MM.1S (cell line): Measurements from ENCODE around the gene YEATS2.

Experiments used
- EZH2 ChIP-seq: fragments of 300-600 bp; sonication (generic); optimal IDR thresholded peaks from 2 replicates; pipeline ENCODE3; 2017; ENCODE audit warnings: low read depth, mild to moderate bottlenecking, antibody characterized with exemption, low read length, mixed read lengths
- EZH2phosphoT487 ChIP-seq: fragments of 300-600 bp; sonication (generic); IDR thresholded peaks from 2 replicates; pipeline ENCODE4 v1.6.1; 2018; ENCODE audit warnings: antibody characterized with exemption, low read length
- TF ChIP-seq, protein P1 (sequence below): fragments of 300-600 bp; sonication (generic); IDR thresholded peaks from 2 replicates; pipeline ENCODE4 v1.5.1; 2016; ENCODE audit warnings: antibody characterized with exemption, low read length, mixed read lengths

DNA sequence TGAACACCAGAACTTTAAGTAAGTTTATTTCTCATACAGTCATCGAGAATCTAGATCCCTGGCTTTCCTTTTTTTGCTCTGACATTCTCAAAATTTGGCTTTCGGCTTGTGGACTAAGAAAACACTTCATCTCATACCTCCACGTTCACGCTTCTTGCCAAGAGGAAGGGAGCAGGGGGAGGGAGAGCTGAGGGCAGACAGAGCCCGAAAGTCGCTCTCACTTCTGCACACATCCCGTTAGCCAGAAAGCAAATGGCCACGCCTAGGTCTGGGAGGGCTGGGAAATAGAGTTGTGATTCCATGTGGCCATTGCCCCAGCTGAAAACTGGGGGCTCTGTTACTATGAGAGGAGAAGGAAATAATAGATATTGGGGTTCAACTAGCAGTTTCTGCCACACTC lies 70.5 kb downstream of the YEATS2 start:
- TF ChIP-seq, protein P1, sequence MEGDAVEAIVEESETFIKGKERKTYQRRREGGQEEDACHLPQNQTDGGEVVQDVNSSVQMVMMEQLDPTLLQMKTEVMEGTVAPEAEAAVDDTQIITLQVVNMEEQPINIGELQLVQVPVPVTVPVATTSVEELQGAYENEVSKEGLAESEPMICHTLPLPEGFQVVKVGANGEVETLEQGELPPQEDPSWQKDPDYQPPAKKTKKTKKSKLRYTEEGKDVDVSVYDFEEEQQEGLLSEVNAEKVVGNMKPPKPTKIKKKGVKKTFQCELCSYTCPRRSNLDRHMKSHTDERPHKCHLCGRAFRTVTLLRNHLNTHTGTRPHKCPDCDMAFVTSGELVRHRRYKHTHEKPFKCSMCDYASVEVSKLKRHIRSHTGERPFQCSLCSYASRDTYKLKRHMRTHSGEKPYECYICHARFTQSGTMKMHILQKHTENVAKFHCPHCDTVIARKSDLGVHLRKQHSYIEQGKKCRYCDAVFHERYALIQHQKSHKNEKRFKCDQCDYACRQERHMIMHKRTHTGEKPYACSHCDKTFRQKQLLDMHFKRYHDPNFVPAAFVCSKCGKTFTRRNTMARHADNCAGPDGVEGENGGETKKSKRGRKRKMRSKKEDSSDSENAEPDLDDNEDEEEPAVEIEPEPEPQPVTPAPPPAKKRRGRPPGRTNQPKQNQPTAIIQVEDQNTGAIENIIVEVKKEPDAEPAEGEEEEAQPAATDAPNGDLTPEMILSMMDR, result no peak
- TF ChIP-seq EZH2phosphoT487 (no peak), EZH2 (no peak)
